HFFc6 (cell line): Measurements from ENCODE around the gene ITPRIP. TPM values are rescaled to one million over a fixed set of nuclear protein-coding genes. Genes with fewer than 3 reads are reported as not detected.

ENCODE experiments used
- DNase-seq: peaks from one replicate; pipeline ENCODE4 v3.0.0-alpha.2; 2018
- H3K27ac Mint-ChIP-seq: 2 replicates; pipeline ENCODE4 v1.8.0; 2020; ENCODE audit warnings: mild to moderate bottlenecking, mixed read lengths
- H3K27me3 Mint-ChIP-seq: 2 replicates; pipeline ENCODE4 v1.8.0; 2021; ENCODE audit warnings: mild to moderate bottlenecking, moderate library complexity, mixed read lengths; ENCODE audit not compliant: insufficient read depth
- H3K36me3 Mint-ChIP-seq: 2 replicates; pipeline ENCODE4 v1.8.0; 2021; ENCODE audit warnings: low read depth, mixed read lengths
- H3K4me1 Mint-ChIP-seq: 2 replicates; pipeline ENCODE4 v1.8.0; 2020; ENCODE audit warnings: low read depth, mixed read lengths
- H3K4me3 Mint-ChIP-seq: 2 replicates; pipeline ENCODE4 v1.8.0; 2020; ENCODE audit warnings: mild to moderate bottlenecking, moderate library complexity, mixed read lengths
- H3K9me3 Mint-ChIP-seq: 2 replicates; pipeline ENCODE4 v1.8.0; 2020; ENCODE audit warnings: mild to moderate bottlenecking, mixed read lengths
- total RNA-seq, 6 experiments: library from RNA; stranded (reverse); fragmentation: NEBNext Ultra II Directional; extraction: Animal tissue kit (Norgen Biotek cat#: 25700); gene quantifications; 2 replicates in 1 of 6; 3 replicates in 5 of 6; pipeline ENCODE4 v1.2.3, GENCODE V29; 2021
- TF ChIP-seq, protein P1 (sequence below): fragments of 200-600 bp; sonication (generic); IDR thresholded peaks from 2 replicates; pipeline ENCODE4 v1.5.0; 2021; ENCODE audit warnings: antibody characterized with exemption, mild to moderate bottlenecking

The ITPRIP gene
- total RNA-seq, 6 experiments from 2014 or later, result 23.9 to 34.7 (median 29.7) TPM

- H3K4me1 Mint-ChIP-seq, result peaks cover 13% of the 10 kb centered on the region; the same call in 1 of the 2 replicates
Observed at GRCh38 chr10:104348601-104349000, 10.3 kb upstream of the ITPRIP start.

GRCh38 chr10:104347295-104348045 is 9.2 kb upstream of the ITPRIP start:
- Mint-ChIP-seq H3K27ac (no peak overlapping the region), H3K36me3 (no peaks in the 10 kb centered on the region), H3K4me1 (peaks cover 24% of the 10 kb centered on the region), H3K4me3 (no peak overlapping the region), H3K9me3 (no peaks in the 10 kb centered on the region), H3K27me3 (no peaks in the 10 kb centered on the region)
- DNase-seq, result no peak
- TF ChIP-seq, protein P1, sequence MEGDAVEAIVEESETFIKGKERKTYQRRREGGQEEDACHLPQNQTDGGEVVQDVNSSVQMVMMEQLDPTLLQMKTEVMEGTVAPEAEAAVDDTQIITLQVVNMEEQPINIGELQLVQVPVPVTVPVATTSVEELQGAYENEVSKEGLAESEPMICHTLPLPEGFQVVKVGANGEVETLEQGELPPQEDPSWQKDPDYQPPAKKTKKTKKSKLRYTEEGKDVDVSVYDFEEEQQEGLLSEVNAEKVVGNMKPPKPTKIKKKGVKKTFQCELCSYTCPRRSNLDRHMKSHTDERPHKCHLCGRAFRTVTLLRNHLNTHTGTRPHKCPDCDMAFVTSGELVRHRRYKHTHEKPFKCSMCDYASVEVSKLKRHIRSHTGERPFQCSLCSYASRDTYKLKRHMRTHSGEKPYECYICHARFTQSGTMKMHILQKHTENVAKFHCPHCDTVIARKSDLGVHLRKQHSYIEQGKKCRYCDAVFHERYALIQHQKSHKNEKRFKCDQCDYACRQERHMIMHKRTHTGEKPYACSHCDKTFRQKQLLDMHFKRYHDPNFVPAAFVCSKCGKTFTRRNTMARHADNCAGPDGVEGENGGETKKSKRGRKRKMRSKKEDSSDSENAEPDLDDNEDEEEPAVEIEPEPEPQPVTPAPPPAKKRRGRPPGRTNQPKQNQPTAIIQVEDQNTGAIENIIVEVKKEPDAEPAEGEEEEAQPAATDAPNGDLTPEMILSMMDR, result no peak

More at GRCh38 chr10:104348601-104349000, 10.3 kb upstream of the ITPRIP start:
- H3K9me3 Mint-ChIP-seq, result no peaks in the 10 kb centered on the region
- no peaks in the 10 kb centered on the region for H3K36me3 Mint-ChIP-seq
- no peak overlapping the region for H3K4me3 Mint-ChIP-seq
- H3K27ac Mint-ChIP-seq, result no peak overlapping the region
- TF ChIP-seq, protein P1, result no peak
- no peaks in the 10 kb centered on the region for H3K27me3 Mint-ChIP-seq
- DNase-seq, result no peak

GRCh38 chr10:104345941-104346340 is 7.7 kb upstream of the ITPRIP start:
- DNase-seq, result no peak

DNA sequence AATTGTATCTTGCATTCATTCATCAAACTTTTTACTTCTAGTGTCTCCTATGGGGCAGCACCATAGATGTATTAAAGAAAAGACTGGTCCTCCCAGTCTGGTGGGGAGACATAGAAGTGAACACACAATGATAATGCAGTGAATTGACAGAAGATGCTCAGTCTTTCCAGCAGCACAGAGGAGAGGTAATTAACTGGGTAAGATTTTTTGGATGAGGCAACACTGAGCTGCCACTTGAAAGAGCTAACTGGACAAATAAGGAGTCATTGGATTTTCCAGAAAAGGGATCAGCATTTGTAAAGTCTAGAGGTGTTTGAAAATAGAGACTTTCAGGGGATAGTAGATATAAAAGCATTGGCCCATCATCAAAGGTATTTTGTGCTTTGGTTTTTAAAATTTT is 7.2 kb upstream of the ITPRIP start:
- H3K36me3 Mint-ChIP-seq, result no peaks in the 10 kb centered on the region
- no peaks in the 10 kb centered on the region for H3K27me3 Mint-ChIP-seq
- TF ChIP-seq, protein P1, result no peak
- H3K27ac Mint-ChIP-seq, result no peak overlapping the region
- no peak for DNase-seq
- H3K9me3 Mint-ChIP-seq, result no peaks in the 10 kb centered on the region
- H3K4me1 Mint-ChIP-seq, result peaks cover 32% of the 10 kb centered on the region
- no peak overlapping the region for H3K4me3 Mint-ChIP-seq

More at GRCh38 chr10:104345941-104346340, 7.7 kb upstream of the ITPRIP start:
- TF ChIP-seq, protein P1, result no peak
- Mint-ChIP-seq H3K36me3 (no peaks in the 10 kb centered on the region), H3K27ac (no peak overlapping the region), H3K9me3 (no peaks in the 10 kb centered on the region), H3K27me3 (no peaks in the 10 kb centered on the region), H3K4me1 (peaks cover 31% of the 10 kb centered on the region), H3K4me3 (no peak overlapping the region)

GRCh38 chr10:104344219-104344618 is 6.0 kb upstream of the ITPRIP start:
- TF ChIP-seq, protein P1, result no peak
- Mint-ChIP-seq H3K9me3 (no peaks in the 10 kb centered on the region), H3K4me3 (no peak overlapping the region), H3K27ac (no peak overlapping the region), H3K36me3 (no peaks in the 10 kb centered on the region), H3K4me1 (peaks cover 45% of the 10 kb centered on the region), H3K27me3 (no peaks in the 10 kb centered on the region)
- DNase-seq, result no peak
